HG03108 (cell line): ENCODE measurements around the gene BIN2.
"Not testable (repeated sequence)": the region's sequence is repeated elsewhere in the genome, so short reads cannot be mapped to it uniquely, and the experiment has no call there.

Source experiments
- ATAC-seq: cut with Tn5 transposase; IDR thresholded peaks from one replicate; pipeline ENCODE4 v1.9.1; 2021; ENCODE audit warnings: moderate library complexity; ENCODE audit not compliant: unreplicated experiment

Gene BIN2

GRCh38 chr12:51263341-51263740 lies 60.6 kb downstream of the BIN2 start:
- ATAC-seq: no peak

GRCh38 chr12:51262758-51263177 lies 61.2 kb downstream of the BIN2 start:
- no peak for ATAC-seq

- not testable (repeated sequence) for ATAC-seq
Observed at GRCh38 chr12:51259600-51259999, 64.4 kb downstream of the BIN2 start.

- no peak for ATAC-seq
Observed at GRCh38 chr12:51254536-51254935, 69.4 kb downstream of the BIN2 start.

GRCh38 chr12:51253276-51253675 lies 70.7 kb downstream of the BIN2 start:
- no peak for ATAC-seq

- no peak for ATAC-seq
Observed at GRCh38 chr12:51247523-51248206, 76.3 kb downstream of the BIN2 start.

GRCh38 chr12:51246254-51246853 lies 77.6 kb downstream of the BIN2 start:
- no peak for ATAC-seq

GRCh38 chr12:51245476-51246253 lies 78.3 kb downstream of the BIN2 start:
- ATAC-seq: no peak

GRCh38 chr12:51244269-51244668 lies 79.7 kb downstream of the BIN2 start:
- no peak for ATAC-seq

GRCh38 chr12:51242876-51243275 lies 81.1 kb downstream of the BIN2 start:
- no peak for ATAC-seq

GRCh38 chr12:51242120-51242519 lies 81.9 kb downstream of the BIN2 start:
- ATAC-seq: no peak

- no peak for ATAC-seq
Observed at GRCh38 chr12:51240971-51241370, 83.0 kb downstream of the BIN2 start.

- ATAC-seq: peak; percentile 91
Observed at GRCh38 chr12:51238510-51239334, 85.3 kb downstream of the BIN2 start, which contains the start of gene DAZAP2. Gene DAZAP2 (plus strand): TSS chr12:51238826. CDS start chr12:51238908, 82 bp downstream.

- ATAC-seq: no peak
Observed at GRCh38 chr12:51238037-51238509, 85.9 kb downstream of the BIN2 start.

- no peak for ATAC-seq
Observed at GRCh38 chr12:51234530-51234929, 89.4 kb downstream of the BIN2 start.

- ATAC-seq: no peak
Observed at GRCh38 chr12:51232642-51233041, 91.3 kb downstream of the BIN2 start.
